Activated CD8-positive, alpha-beta memory T cell treated with anti-CD3 and anti-CD28 coated beads for 24 hours (primary cell): ENCODE measurements around the gene TIMM21.

Experiments
- DNase-seq: peaks from one replicate; pipeline ENCODE4 v3.0.0-alpha.2; 2020

The TIMM21 gene

GRCh38 chr18:74196220-74197119 is 48.1 kb downstream of the TIMM21 start:
- peak; percentile 67 for DNase-seq

GRCh38 chr18:74197705-74198341 is 49.5 kb downstream of the TIMM21 start:
- no peak for DNase-seq

GRCh38 chr18:74198453-74198852 is 50.1 kb downstream of the TIMM21 start:
- DNase-seq = no peak

DNA sequence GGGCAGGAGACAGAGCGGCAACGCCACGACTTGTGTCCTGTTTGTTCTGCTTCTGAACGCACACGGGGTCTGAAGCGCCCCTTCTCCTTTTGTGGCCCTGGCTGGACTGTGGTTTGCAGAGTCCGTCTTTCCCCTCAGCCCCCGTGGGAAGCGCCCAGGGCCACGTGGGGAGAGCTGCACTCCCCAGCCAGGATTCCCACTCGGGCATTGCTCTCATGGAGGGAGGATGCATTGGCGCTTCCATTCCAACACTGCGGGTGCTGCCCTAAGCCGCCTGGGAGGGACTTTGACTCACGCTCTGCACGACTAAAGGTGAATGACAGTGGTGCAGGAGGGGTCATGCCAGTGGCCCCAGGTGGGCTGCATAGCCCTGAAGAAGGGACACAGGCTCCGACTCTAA is 52.5 kb downstream of the TIMM21 start:
- DNase-seq = no peak

DNA sequence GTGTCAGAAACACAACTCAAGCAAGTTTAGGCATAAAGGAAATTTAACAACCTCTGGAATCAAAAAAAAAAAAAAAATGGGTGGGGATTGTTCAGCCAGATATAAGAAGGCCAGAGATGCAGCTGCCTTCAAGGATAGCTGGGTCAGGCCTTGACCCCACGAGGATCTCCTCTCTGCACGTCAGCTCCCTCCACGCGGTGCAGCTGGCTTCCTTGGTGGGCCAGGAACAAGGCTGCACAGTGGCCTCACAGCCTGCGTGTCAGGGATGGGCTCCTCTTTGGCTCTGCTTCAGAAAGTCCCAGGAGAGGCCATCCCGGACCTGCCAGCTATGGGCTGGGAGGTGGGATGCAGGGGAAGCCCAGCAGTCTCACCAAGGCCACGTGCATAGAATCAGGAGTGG is 55.5 kb downstream of the TIMM21 start:
- DNase-seq = no peak

GRCh38 chr18:74204526-74205152 is 56.3 kb downstream of the TIMM21 start:
- no peak for DNase-seq
